HCT116 (cell line): ENCODE measurements around the gene UTS2R. TPM values are rescaled to one million over a fixed set of nuclear protein-coding genes. Genes with fewer than 3 reads are reported as not detected.

Experiments used
- ATAC-seq: fragments of 200-7000 bp; cut with Tn5 transposase; 2 replicates; pipeline ENCODE4 v1.9.1; 2020; ENCODE audit warnings: mild to moderate bottlenecking, moderate library complexity
- BruUV-seq: library from RNA; stranded (reverse); fragments of 400-500 nt; replicated peaks from 2 replicates; lab custom pipeline; 2021; lab: Mats Ljungman, UMichigan
- CTCF ChIA-PET: fragments of 300-600 bp; sonication (Branson Sonifier 250); formaldehyde crosslinking; loops from one replicate; lab custom pipeline; 2021; ENCODE audit warnings: antibody characterized with exemption; lab: Charles Lee
- POLR2A ChIA-PET: fragments of 300-600, 350-600 bp; sonication (Branson Sonifier 250); formaldehyde crosslinking; loops from one replicate; lab custom pipeline; 2021; ENCODE audit warnings: antibody characterized with exemption; lab: Charles Lee
- RAD21 ChIA-PET, 2 experiments: fragments of 300-600 bp; sonication (Branson Sonifier 250); formaldehyde crosslinking; loops; one replicate each; lab custom pipeline; 2023; ENCODE audit warnings: low total read pairs in 2 of 2; ENCODE audit not compliant: uncharacterized antibody in 2 of 2, unreplicated experiment in 2 of 2, low non-redundant PET in 1 of 2; lab: Charles Lee
- DNase-seq: peaks from one replicate; pipeline ENCODE4 v3.0.0-alpha.2; 2010; ENCODE audit warnings: low read depth, low spot score
- H2AFZ ChIP-seq: fragments of 200-600 bp; shearing (Covaris generic), sonication (generic); 2 replicates; pipeline ENCODE4 v1.6.1; 2017; ENCODE audit warnings: low read depth, mixed run types, mixed read lengths, antibody characterized with exemption, low read length; ENCODE audit not compliant: poor library complexity, severe bottlenecking
- H3K27ac ChIP-seq: 2 replicates; pipeline ENCODE4 v1.5.1; 2012; ENCODE audit warnings: low read depth, low read length
- H3K27me3 ChIP-seq: fragments of 200-600 bp; sonication (generic); 2 replicates; pipeline ENCODE4 v1.6.1; 2016; ENCODE audit warnings: mixed run types, low read length, mixed read lengths; ENCODE audit not compliant: insufficient read depth
- H3K36me3 ChIP-seq, 2 experiments: fragments of 200-500 bp in 1 of 2; fragments of 200-600 bp in 1 of 2; sonication (Bioruptor generic) in 1 of 2; sonication (generic) in 1 of 2; 2 replicates each; pipeline versions ENCODE4 v1.5.1 to v1.6.1; 2014 to 2016; ENCODE audit warnings: low read length in 2 of 2, inconsistent platforms in 1 of 2, mixed read lengths in 1 of 2, mixed run types in 1 of 2; ENCODE audit not compliant: insufficient read depth in 2 of 2, control insufficient read depth in 1 of 2
- H3K4me1 ChIP-seq, 2 experiments: fragments of 200-600 bp in 1 of 2; sonication (generic) in 1 of 2; 2 replicates each; pipeline versions ENCODE4 v1.5.1 to v1.6.1; 2012 to 2017; ENCODE audit warnings: low read length in 2 of 2, inconsistent platforms in 1 of 2, mild to moderate bottlenecking in 1 of 2, mixed read lengths in 1 of 2, mixed run types in 1 of 2, moderate library complexity in 1 of 2; ENCODE audit not compliant: insufficient read depth in 2 of 2, control insufficient read depth in 1 of 2
- H3K4me2 ChIP-seq: fragments of 200-600 bp; sonication (generic); 2 replicates; pipeline ENCODE4 v1.6.1; 2017; ENCODE audit warnings: mixed run types, low read length, mixed read lengths
- H3K4me3 ChIP-seq, 2 experiments: fragments of 200-600 bp in 1 of 2; sonication (generic) in 1 of 2; replicated peaks in 1 of 2; 2 replicates each; pipeline ENCODE4 v1.5.1; 2011 to 2016; ENCODE audit warnings: low read length in 2 of 2, control low read depth in 1 of 2, low read depth in 1 of 2, mild to moderate bottlenecking in 1 of 2, mixed read lengths in 1 of 2, mixed run types in 1 of 2
- H3K79me2 ChIP-seq: fragments of 200-600 bp; sonication (generic); 2 replicates; pipeline ENCODE4 v1.6.1; 2017; ENCODE audit warnings: mild to moderate bottlenecking, mixed run types, low read length, moderate library complexity, mixed read lengths; ENCODE audit not compliant: insufficient read depth
- H3K9ac ChIP-seq: fragments of 200-600 bp; sonication (generic); 2 replicates; pipeline ENCODE4 v1.6.1; 2016; ENCODE audit warnings: low read length, mixed read lengths
- H3K9me2 ChIP-seq: fragments of 200-600 bp; sonication (generic), shearing (Covaris generic); 2 replicates; pipeline ENCODE4 v1.6.1; 2017; ENCODE audit warnings: mixed run types, mild to moderate bottlenecking, moderate library complexity; ENCODE audit not compliant: insufficient read depth
- H3K9me3 ChIP-seq, 2 experiments: fragments of 200-500 bp in 1 of 2; fragments of 200-600 bp in 1 of 2; sonication (Bioruptor generic) in 1 of 2; sonication (generic) in 1 of 2; 2 replicates each; pipeline ENCODE4 v1.6.1; 2014 to 2017; ENCODE audit warnings: low read length in 2 of 2, mixed read lengths in 2 of 2, inconsistent platforms in 1 of 2, low read depth in 1 of 2, mild to moderate bottlenecking in 1 of 2, mixed run types in 1 of 2, moderate library complexity in 1 of 2; ENCODE audit not compliant: control insufficient read depth in 1 of 2, insufficient read depth in 1 of 2
- H4K20me1 ChIP-seq: fragments of 200-600 bp; sonication (generic), shearing (Covaris generic); 2 replicates; pipeline ENCODE4 v1.6.1; 2017; ENCODE audit warnings: mixed run types, mild to moderate bottlenecking, moderate library complexity; ENCODE audit not compliant: insufficient read depth
- EGR1 ChIP-seq: IDR thresholded peaks from 2 replicates; pipeline ENCODE4 v1.6.1; 2012; ENCODE audit warnings: low read depth
- ELF1 ChIP-seq: IDR thresholded peaks from 2 replicates; pipeline ENCODE4 v1.6.1; 2012; ENCODE audit warnings: low read depth, borderline replicate concordance
- EZH2 ChIP-seq: fragments of 200-600 bp; sonication (generic); IDR thresholded peaks from 2 replicates; pipeline ENCODE4 v1.6.1; 2017; ENCODE audit warnings: antibody characterized with exemption, mixed run types
- FOSL1 ChIP-seq: IDR thresholded peaks from 2 replicates; pipeline ENCODE4 v1.6.1; 2012; ENCODE audit warnings: low read depth
- intact Hi-C: fragments of 100-400 bp; cut with micrococcal nuclease; formaldehyde crosslinking; loops from 2 replicates; pipeline ENCODE4 v1.10.0; 2022
- total RNA-seq: library from RNA; stranded (reverse); gene quantifications from one replicate; pipeline ENCODE4 v1.2.1, GENCODE V29; 2021; ENCODE audit not compliant: unreplicated experiment
- TF ChIP-seq, protein P1 (sequence below): IDR thresholded peaks from 2 replicates; pipeline ENCODE4 v1.6.1; 2012; ENCODE audit warnings: low read depth
- TF ChIP-seq, protein P2 (sequence below), 3 experiments: fragments of 200-600 bp in 1 of 3; sonication (generic) in 1 of 3; IDR thresholded peaks in 2 of 3; conservative IDR thresholded peaks in 1 of 3; 2 replicates each; pipeline ENCODE4 v1.5.1; 2012 to 2017; ENCODE audit warnings: low read depth in 2 of 3, low read length in 2 of 3, antibody characterized with exemption in 1 of 3, borderline replicate concordance in 1 of 3, control low read depth in 1 of 3, mild to moderate bottlenecking in 1 of 3, mixed read lengths in 1 of 3, mixed run types in 1 of 3, moderate library complexity in 1 of 3; ENCODE audit not compliant: insufficient read depth in 1 of 3
- TF ChIP-seq, protein P3 (sequence below): IDR thresholded peaks from 2 replicates; pipeline ENCODE4 v1.6.1; 2011; ENCODE audit warnings: mild to moderate bottlenecking, low read length, moderate library complexity; ENCODE audit not compliant: insufficient replicate concordance; ENCODE audit errors: extremely low read depth

The UTS2R gene
- total RNA-seq, 1 experiment from 2014 or later: not detected

DNA sequence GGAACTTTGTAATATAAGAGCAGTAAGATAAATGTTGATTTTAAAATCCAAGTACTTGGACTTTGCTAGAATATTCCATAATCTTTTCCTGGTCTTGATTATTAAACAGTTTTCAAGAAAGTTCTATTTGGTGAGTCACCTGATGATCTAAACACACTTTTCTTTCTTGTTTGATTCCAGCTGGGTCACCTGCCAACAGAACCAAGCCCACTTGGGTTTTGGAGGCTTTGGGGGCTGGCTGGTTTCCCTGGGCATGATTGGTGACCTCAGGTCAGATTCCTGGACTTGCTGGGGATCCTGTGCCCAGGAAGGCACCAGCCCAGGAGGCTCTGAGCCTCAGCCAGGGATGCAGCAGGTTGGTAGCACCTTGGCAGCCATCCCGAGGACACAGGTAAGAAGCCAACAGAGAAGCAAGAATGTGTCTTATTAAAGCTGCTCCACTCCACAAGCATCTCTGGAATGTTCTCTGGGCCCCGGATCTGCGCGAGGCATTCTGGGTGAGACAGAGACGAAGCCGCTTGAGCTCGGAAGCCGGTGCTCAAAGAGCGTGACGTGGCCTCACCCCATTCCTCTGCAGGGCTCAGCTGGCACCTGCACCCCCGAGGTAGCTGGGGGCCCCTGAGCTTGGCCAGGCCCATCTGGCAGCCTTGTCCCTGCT, 15.7 kb upstream of the UTS2R start:
- no peaks in the 10 kb centered on the region for H3K79me2 ChIP-seq
- intact Hi-C loops: no loop called here
- CTCF ChIA-PET: interaction anchor here (1.9 kb wide), 1 partner anchor 198 kb away, joined by 5 read pairs; no protein-coding TSS in a partner anchor

More for the DNA sequence above, 15.7 kb upstream of the UTS2R start:
- TF ChIP-seq FOSL1 (no peak), ELF1 (no peak), EZH2 (no peak), EGR1 (no peak)
- TF ChIP-seq, protein P1, sequence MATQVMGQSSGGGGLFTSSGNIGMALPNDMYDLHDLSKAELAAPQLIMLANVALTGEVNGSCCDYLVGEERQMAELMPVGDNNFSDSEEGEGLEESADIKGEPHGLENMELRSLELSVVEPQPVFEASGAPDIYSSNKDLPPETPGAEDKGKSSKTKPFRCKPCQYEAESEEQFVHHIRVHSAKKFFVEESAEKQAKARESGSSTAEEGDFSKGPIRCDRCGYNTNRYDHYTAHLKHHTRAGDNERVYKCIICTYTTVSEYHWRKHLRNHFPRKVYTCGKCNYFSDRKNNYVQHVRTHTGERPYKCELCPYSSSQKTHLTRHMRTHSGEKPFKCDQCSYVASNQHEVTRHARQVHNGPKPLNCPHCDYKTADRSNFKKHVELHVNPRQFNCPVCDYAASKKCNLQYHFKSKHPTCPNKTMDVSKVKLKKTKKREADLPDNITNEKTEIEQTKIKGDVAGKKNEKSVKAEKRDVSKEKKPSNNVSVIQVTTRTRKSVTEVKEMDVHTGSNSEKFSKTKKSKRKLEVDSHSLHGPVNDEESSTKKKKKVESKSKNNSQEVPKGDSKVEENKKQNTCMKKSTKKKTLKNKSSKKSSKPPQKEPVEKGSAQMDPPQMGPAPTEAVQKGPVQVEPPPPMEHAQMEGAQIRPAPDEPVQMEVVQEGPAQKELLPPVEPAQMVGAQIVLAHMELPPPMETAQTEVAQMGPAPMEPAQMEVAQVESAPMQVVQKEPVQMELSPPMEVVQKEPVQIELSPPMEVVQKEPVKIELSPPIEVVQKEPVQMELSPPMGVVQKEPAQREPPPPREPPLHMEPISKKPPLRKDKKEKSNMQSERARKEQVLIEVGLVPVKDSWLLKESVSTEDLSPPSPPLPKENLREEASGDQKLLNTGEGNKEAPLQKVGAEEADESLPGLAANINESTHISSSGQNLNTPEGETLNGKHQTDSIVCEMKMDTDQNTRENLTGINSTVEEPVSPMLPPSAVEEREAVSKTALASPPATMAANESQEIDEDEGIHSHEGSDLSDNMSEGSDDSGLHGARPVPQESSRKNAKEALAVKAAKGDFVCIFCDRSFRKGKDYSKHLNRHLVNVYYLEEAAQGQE: no peak
- TF ChIP-seq, protein P2, sequence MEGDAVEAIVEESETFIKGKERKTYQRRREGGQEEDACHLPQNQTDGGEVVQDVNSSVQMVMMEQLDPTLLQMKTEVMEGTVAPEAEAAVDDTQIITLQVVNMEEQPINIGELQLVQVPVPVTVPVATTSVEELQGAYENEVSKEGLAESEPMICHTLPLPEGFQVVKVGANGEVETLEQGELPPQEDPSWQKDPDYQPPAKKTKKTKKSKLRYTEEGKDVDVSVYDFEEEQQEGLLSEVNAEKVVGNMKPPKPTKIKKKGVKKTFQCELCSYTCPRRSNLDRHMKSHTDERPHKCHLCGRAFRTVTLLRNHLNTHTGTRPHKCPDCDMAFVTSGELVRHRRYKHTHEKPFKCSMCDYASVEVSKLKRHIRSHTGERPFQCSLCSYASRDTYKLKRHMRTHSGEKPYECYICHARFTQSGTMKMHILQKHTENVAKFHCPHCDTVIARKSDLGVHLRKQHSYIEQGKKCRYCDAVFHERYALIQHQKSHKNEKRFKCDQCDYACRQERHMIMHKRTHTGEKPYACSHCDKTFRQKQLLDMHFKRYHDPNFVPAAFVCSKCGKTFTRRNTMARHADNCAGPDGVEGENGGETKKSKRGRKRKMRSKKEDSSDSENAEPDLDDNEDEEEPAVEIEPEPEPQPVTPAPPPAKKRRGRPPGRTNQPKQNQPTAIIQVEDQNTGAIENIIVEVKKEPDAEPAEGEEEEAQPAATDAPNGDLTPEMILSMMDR (IDR thresholded peaks at IDR 0.05 in 2 of 3, conservative IDR thresholded peaks at IDR 0.05 in 1 of 3; ENCODE audit: borderline replicate concordance in 1 of 3, insufficient read depth in 1 of 3, low read depth in 2 of 3, low read length in 2 of 3): no peak
- TF ChIP-seq, protein P3, sequence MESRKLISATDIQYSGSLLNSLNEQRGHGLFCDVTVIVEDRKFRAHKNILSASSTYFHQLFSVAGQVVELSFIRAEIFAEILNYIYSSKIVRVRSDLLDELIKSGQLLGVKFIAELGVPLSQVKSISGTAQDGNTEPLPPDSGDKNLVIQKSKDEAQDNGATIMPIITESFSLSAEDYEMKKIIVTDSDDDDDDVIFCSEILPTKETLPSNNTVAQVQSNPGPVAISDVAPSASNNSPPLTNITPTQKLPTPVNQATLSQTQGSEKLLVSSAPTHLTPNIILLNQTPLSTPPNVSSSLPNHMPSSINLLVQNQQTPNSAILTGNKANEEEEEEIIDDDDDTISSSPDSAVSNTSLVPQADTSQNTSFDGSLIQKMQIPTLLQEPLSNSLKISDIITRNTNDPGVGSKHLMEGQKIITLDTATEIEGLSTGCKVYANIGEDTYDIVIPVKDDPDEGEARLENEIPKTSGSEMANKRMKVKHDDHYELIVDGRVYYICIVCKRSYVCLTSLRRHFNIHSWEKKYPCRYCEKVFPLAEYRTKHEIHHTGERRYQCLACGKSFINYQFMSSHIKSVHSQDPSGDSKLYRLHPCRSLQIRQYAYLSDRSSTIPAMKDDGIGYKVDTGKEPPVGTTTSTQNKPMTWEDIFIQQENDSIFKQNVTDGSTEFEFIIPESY: no peak
- TF ChIP-seq, all 23 proteins: peak for 0
- H3K4me1 ChIP-seq: peaks cover 13 to 34% of the 10 kb centered on the region in 2 experiments; a peak in 3 of 4 replicates
- no peaks in the 10 kb centered on the region for H3K9me3 ChIP-seq
- no peak overlapping the region for H3K9ac ChIP-seq
- no peaks in the 10 kb centered on the region for H4K20me1 ChIP-seq
- ATAC-seq (no peak), DNase-seq (no peak)
- H3K27ac ChIP-seq: no peak overlapping the region
- H3K4me2 ChIP-seq: no peak overlapping the region
- H3K36me3 ChIP-seq: no peaks in the 10 kb centered on the region
- H2AFZ ChIP-seq: no peak overlapping the region
- no peaks in the 10 kb centered on the region for H3K27me3 ChIP-seq
- no TSS peak for BruUV-seq
- RAD21 ChIA-PET: no interaction called here
- H3K4me3 ChIP-seq: no peak overlapping the region
- no peaks in the 10 kb centered on the region for H3K9me2 ChIP-seq
- POLR2A ChIA-PET: no interaction called here
